Lower lobe of right lung (tissue), 2 donors: ENCODE measurements around the gene RAD51B. TPM values are rescaled to one million over a fixed set of nuclear protein-coding genes. Genes with fewer than 3 reads are reported as not detected.
"Not testable (repeated sequence)": the region's sequence is repeated elsewhere in the genome, so short reads cannot be mapped to it uniquely, and the experiment has no call there.

Experiments
- ATAC-seq, 2 donors: fragments of 200-7000 bp; cut with Tn5 transposase; one replicate each; pipeline ENCODE4 v1.9.1; 2020 to 2022; ENCODE audit warnings: mild to moderate bottlenecking in 2 of 2, moderate library complexity in 2 of 2
- DNase-seq: peaks from one replicate; pipeline ENCODE4 v3.0.0-alpha.2; 2020
- H3K27ac ChIP-seq: fragments of 200-600 bp; one replicate; pipeline ENCODE4 v1.8.0; 2022
- H3K27me3 ChIP-seq: fragments of 200-600 bp; one replicate; pipeline ENCODE4 v1.8.0; 2022; ENCODE audit warnings: low read depth
- H3K36me3 ChIP-seq: fragments of 200-600 bp; one replicate; pipeline ENCODE4 v1.8.0; 2022; ENCODE audit warnings: mild to moderate bottlenecking
- H3K4me1 ChIP-seq: fragments of 200-600 bp; one replicate; pipeline ENCODE4 v1.8.0; 2022
- H3K4me3 ChIP-seq: fragments of 200-600 bp; one replicate; pipeline ENCODE4 v1.8.0; 2022; ENCODE audit warnings: mild to moderate bottlenecking
- H3K9me3 ChIP-seq: fragments of 200-600 bp; one replicate; pipeline ENCODE4 v1.8.0; 2022
- intact Hi-C: fragments of 100-400 bp; cut with DNase I; formaldehyde crosslinking; loops from one replicate; pipeline ENCODE4 v1.11.0; 2022
- total RNA-seq: library from RNA; stranded (reverse); fragmentation: NEBNext Ultra II Directional; extraction: Animal tissue kit (Norgen Biotek cat#: 25700); gene quantifications from one replicate; pipeline ENCODE4 v1.2.1, GENCODE V29; 2021
- TF ChIP-seq, protein P1 (sequence below): fragments of 200-600 bp; IDR thresholded peaks from one replicate; pipeline ENCODE4 v1.8.0; 2022; ENCODE audit warnings: antibody characterized with exemption, mild to moderate bottlenecking
- donor health status: DM: no; HTN: yes; CAD: no; lungs with severe emphysema.

RAD51B gene
- total RNA-seq, 1 donor from 2014 or later: 22.2 TPM

DNA sequence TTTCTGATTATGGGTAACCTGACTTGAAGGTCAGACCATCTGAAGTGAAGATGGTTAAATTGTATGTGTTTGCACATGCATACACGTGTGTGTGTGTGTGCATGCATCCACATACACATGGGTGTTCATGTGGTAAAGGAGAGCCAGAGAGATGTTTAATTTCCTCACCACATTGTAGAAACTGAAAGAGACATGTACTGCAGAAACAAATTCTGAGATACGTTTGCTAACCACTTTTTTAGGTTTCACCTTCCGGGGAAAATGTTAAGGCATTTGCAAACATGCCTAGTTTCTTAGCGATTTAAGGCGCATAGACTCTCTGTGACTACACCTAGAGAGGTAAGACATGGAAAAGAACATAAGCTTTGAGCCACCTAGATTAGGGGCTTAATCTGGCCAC lies 362.9 kb downstream of the RAD51B start:
- no peak for DNase-seq
- intact Hi-C loops: no loop called here
- H3K9me3 ChIP-seq: no peaks in the 10 kb centered on the region

GRCh38 chr14:68186500-68187276 lies 367.1 kb downstream of the RAD51B start:
- ATAC-seq, H3K4me1 ChIP-seq, intact Hi-C loops, H3K4me3 ChIP-seq, H3K27ac ChIP-seq, H3K36me3 ChIP-seq, DNase-seq, H3K27me3 ChIP-seq, H3K9me3 ChIP-seq: not testable (repeated sequence)

More for the DNA sequence above, 362.9 kb downstream of the RAD51B start:
- TF ChIP-seq, protein P1, sequence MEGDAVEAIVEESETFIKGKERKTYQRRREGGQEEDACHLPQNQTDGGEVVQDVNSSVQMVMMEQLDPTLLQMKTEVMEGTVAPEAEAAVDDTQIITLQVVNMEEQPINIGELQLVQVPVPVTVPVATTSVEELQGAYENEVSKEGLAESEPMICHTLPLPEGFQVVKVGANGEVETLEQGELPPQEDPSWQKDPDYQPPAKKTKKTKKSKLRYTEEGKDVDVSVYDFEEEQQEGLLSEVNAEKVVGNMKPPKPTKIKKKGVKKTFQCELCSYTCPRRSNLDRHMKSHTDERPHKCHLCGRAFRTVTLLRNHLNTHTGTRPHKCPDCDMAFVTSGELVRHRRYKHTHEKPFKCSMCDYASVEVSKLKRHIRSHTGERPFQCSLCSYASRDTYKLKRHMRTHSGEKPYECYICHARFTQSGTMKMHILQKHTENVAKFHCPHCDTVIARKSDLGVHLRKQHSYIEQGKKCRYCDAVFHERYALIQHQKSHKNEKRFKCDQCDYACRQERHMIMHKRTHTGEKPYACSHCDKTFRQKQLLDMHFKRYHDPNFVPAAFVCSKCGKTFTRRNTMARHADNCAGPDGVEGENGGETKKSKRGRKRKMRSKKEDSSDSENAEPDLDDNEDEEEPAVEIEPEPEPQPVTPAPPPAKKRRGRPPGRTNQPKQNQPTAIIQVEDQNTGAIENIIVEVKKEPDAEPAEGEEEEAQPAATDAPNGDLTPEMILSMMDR: no peak
- H3K27me3 ChIP-seq: no peaks in the 10 kb centered on the region
- no peak overlapping the region for H3K4me3 ChIP-seq
- H3K36me3 ChIP-seq: no peaks in the 10 kb centered on the region
- no peak for ATAC-seq
- no peak overlapping the region for H3K27ac ChIP-seq
- H3K4me1 ChIP-seq: peaks cover 8% of the 10 kb centered on the region

DNA sequence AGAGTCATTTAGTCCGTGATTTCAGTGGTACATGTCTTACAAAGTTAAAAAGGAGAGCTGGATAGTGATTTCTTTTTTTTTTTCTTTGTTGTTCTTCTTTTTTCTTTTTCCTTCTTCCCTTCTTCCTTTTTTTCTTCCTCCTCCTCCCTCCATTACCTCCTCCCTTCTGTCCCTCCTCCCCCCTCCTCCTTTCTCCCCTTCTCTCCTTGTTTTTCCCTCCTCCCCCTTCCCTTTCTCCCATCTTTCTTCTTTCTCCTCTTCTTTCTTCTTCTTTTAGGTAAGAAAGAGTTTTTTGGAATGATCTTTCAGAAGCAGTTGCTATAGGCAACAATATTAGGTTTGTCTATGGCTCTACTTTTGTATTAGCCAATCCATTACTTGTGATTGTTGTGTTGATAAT lies 368.6 kb downstream of the RAD51B start:
- intact Hi-C loops: no loop called here
- Histone ChIP-seq H3K4me3 (no peak overlapping the region), H3K36me3 (no peaks in the 10 kb centered on the region), H3K27ac (no peak overlapping the region), H3K27me3 (no peaks in the 10 kb centered on the region), H3K9me3 (no peaks in the 10 kb centered on the region), H3K4me1 (no peaks in the 10 kb centered on the region)
- TF ChIP-seq, protein P1: no peak
- ATAC-seq (no peak), DNase-seq (no peak)

DNA sequence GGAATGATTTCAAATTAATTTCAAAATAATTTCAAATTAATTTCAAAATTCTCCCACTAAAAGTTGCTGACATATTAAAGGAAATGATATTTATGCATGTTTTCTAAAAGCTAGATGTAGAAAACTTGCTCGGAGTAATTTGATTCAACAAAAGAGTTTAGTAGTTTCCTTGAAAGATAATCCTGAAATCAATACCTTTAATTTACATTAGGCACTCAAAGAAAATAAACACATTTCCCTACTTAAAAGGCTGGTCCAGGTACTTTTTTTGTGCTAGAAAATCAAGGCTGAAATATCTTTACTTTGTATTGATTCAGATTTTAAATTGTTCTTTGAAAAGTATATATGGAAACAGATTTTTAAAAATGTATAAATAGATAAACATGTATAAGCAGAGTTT lies 370.5 kb downstream of the RAD51B start:
- DNase-seq (no peak), ATAC-seq (no peak)
- intact Hi-C loops: no loop called here
- Histone ChIP-seq H3K27me3 (no peaks in the 10 kb centered on the region), H3K36me3 (no peaks in the 10 kb centered on the region), H3K4me1 (no peaks in the 10 kb centered on the region), H3K27ac (no peak overlapping the region), H3K4me3 (no peak overlapping the region), H3K9me3 (no peaks in the 10 kb centered on the region)
- TF ChIP-seq, protein P1: no peak

DNA sequence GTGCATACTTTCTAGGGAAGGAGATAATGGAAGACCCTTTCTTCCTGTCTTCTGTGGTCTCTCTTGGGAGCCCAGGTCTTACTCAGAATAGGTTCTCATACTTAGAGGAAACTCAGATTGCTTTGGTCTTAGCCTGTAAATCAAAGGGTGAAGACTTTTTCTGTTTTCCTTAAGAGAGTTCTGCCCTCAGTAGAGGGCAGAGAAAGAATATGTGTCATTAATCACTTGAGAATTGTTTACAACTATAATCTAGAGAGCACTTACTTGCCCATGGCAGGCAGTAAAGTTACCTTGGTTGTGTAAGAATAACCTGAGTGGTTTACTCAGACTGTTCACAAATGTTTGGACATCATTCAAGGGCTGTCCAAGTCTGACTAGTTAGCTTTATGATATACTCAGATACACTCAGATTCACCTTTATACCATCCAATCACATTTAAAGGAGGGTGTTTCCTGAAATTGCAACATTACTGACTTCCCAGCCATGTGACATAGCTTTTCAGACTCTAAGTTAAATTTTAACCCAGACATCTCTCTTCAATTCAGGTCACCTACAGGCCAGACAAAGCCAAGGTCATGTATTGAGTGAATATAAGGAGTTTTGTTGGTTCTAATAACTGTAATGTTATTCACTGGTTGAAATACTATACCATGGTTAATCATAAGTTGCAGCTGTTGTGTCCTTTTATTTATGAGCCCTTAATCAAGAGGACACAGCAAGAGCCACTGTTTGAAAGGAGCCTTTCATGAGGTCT lies 372.2 kb downstream of the RAD51B start:
- Histone ChIP-seq H3K27me3 (no peaks in the 10 kb centered on the region), H3K9me3 (no peaks in the 10 kb centered on the region), H3K36me3 (no peaks in the 10 kb centered on the region), H3K4me3 (no peak overlapping the region), H3K27ac (no peak overlapping the region), H3K4me1 (no peaks in the 10 kb centered on the region)
- ATAC-seq (peak; percentile 97 to 98), DNase-seq (no peak)
- intact Hi-C loops: no loop called here
- TF ChIP-seq, protein P1: no peak

DNA sequence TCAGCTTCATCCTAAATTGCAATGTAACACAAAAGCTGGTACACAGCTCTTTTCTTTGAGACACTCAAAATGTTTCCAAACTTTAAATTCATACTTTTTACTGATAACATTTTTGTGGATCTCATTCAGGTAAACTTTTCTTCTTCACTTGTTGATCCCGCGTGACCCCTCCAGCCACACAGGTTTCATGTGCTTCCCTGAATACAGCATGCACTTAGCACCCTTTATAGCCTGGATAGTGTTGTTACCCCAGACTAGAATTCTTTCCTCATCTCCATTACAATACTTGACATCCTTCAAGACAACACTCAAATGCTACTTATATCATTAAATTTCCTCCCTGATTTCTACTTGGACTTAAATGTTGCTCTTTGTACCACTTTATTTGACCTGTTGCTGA lies 373.4 kb downstream of the RAD51B start:
- no peak for ATAC-seq
- no peaks in the 10 kb centered on the region for H3K4me1 ChIP-seq
- no peaks in the 10 kb centered on the region for H3K9me3 ChIP-seq
- H3K27ac ChIP-seq: no peak overlapping the region
- TF ChIP-seq, protein P1: no peak
- no peaks in the 10 kb centered on the region for H3K36me3 ChIP-seq
- H3K27me3 ChIP-seq: no peaks in the 10 kb centered on the region
- DNase-seq: no peak
- intact Hi-C loops: no loop called here
- no peak overlapping the region for H3K4me3 ChIP-seq
